K562 (cell line): Measurements from ENCODE around the gene TCF20. TPM values are rescaled to one million over a fixed set of nuclear protein-coding genes. Genes with fewer than 3 reads are reported as not detected.

Experiments used
- CCNT2 ChIP-seq: IDR thresholded peaks from 2 replicates; pipeline ENCODE4 v1.6.1; 2011; ENCODE audit warnings: borderline replicate concordance, low read depth, mild to moderate bottlenecking, moderate library complexity, mixed read lengths, low read length; ENCODE audit not compliant: insufficient read length; ENCODE audit errors: extremely low read depth
- CHAMP1 ChIP-seq: fragments of 450-650 bp; IDR thresholded peaks from 2 replicates; pipeline ENCODE4 v1.6.1; 2016; ENCODE audit warnings: mild to moderate bottlenecking
- ETS1 ChIP-seq: conservative IDR thresholded peaks from 2 replicates; pipeline ENCODE4 v1.6.1; 2011; ENCODE audit warnings: low read depth, mild to moderate bottlenecking, low read length; ENCODE audit not compliant: control insufficient read depth
- GABPA ChIP-seq: fragments of 200-800 bp; sonication (Bioruptor generic); conservative IDR thresholded peaks from 2 replicates; pipeline ENCODE4 v1.6.1; 2016; ENCODE audit warnings: low read depth, missing genetic modification characterization, missing compliant biosample characterization
- HDAC6 ChIP-seq: IDR thresholded peaks from 2 replicates; pipeline ENCODE4 v1.6.1; 2012; ENCODE audit warnings: low read depth, mild to moderate bottlenecking, control low read depth, inconsistent platforms, low read length, moderate library complexity
- MCM3 ChIP-seq: fragments of 450-650 bp; IDR thresholded peaks from 2 replicates; pipeline ENCODE4 v1.6.1; 2016
- NFRKB ChIP-seq: fragments of 450-650 bp; IDR thresholded peaks from 2 replicates; pipeline ENCODE4 v1.6.1; 2016; ENCODE audit warnings: low read depth
- OTX1 ChIP-seq: fragments of 450-650 bp; formaldehyde crosslinking; IDR thresholded peaks from 2 replicates; pipeline ENCODE4 v1.4.0; 2022; ENCODE audit warnings: mild to moderate bottlenecking
- POLR2AphosphoS5 ChIP-seq: IDR thresholded peaks from 2 replicates; pipeline ENCODE4 v1.6.1; 2011; ENCODE audit warnings: mild to moderate bottlenecking, low read depth, low read length, moderate library complexity; ENCODE audit not compliant: control insufficient read depth, insufficient read depth
- RBBP5 ChIP-seq: fragments of 200-600 bp; sonication (generic); IDR thresholded peaks from 2 replicates; pipeline ENCODE4 v1.6.1; 2012; ENCODE audit warnings: borderline replicate concordance, mild to moderate bottlenecking, low read length, control low read depth, inconsistent platforms; ENCODE audit not compliant: insufficient read depth, poor library complexity, severe bottlenecking
- SIRT6 ChIP-seq: IDR thresholded peaks from one replicate; pipeline ENCODE4 v1.6.1; 2012; ENCODE audit warnings: low read depth, mild to moderate bottlenecking, control low read depth, inconsistent platforms, low read length, moderate library complexity
- TAF7 ChIP-seq: fragments of 450-650 bp; IDR thresholded peaks from 2 replicates; pipeline ENCODE4 v1.6.1; 2016; ENCODE audit warnings: missing genetic modification characterization, missing compliant biosample characterization
- TFAP4 ChIP-seq: sonication (generic); formaldehyde crosslinking; IDR thresholded peaks from 2 replicates; pipeline ENCODE4 v1.8.0; 2022; ENCODE audit warnings: missing genetic modification reagents, mild to moderate bottlenecking, moderate library complexity, borderline replicate concordance
- THAP12 ChIP-seq: fragments of 250-450 bp; sonication (Bioruptor Pico); IDR thresholded peaks from 2 replicates; pipeline ENCODE4 v1.9.0; 2021; ENCODE audit warnings: mild to moderate bottlenecking, inconsistent platforms
- ZHX1 ChIP-seq: fragments of 150-350 bp; conservative IDR thresholded peaks from 2 replicates; pipeline ENCODE4 v1.6.1; 2014; ENCODE audit warnings: low read length
- ZKSCAN8 ChIP-seq: fragments of 200-800 bp; sonication (Bioruptor generic); IDR thresholded peaks from 2 replicates; pipeline ENCODE4 v1.6.1; 2016; ENCODE audit warnings: missing genetic modification characterization, missing compliant biosample characterization
- ZNF23 ChIP-seq: fragments of 250-450 bp; sonication (Bioruptor Pico); IDR thresholded peaks from 2 replicates; pipeline ENCODE4 v1.4.0; 2020; ENCODE audit warnings: mild to moderate bottlenecking
- polyA plus RNA-seq, 8 experiments: library from polyadenylated mRNA; depleted of rRNA in 4 of 8; stranded (reverse) in 5 of 8; unstranded in 3 of 8; fragments of >200 nt; fragmentation: Nextera tagmentation in 2 of 8; fragmentation: Illumina TruSeq in 1 of 8; extraction: Ambion mirVana in 2 of 8; extraction: Trizol in 1 of 8; gene quantifications; 2 replicates each; pipeline versions ENCODE4 v1.2.1 to v1.2.3, GENCODE V29; 2011 to 2014; ENCODE audit warnings: inconsistent platforms in 1 of 8, missing spikeins in 1 of 8
- total RNA-seq, 7 experiments: library from RNA; depleted of rRNA in 6 of 7; stranded (reverse); fragments of >200 nt in 6 of 7; fragmentation: Illumina TruSeq in 2 of 7; extraction: Trizol in 2 of 7; gene quantifications; 2 replicates each; pipeline versions ENCODE4 v1.2.1 to v1.2.3, GENCODE V29; 2011 to 2021; ENCODE audit warnings: low replicate concordance in 1 of 7

The TCF20 gene
- total and polyA plus RNA-seq, 9 of the 15 experiments (the other 6 are each of a cell fraction or from before 2014, with no cell fraction given), result 0.35 to 43.6 (median 17.5) TPM

- no peak for TF ChIP-seq THAP12 (CRISPR knock-in tag)
- TF ChIP-seq ETS1, result 0 out of 2 replicates have a peak, but pooled peaks have one; percentile 41
- TF ChIP-seq GABPA, result 0 out of 2 replicates have a peak, but pooled peaks have one; percentile 31
- no peak for TF ChIP-seq RBBP5
- no peak for TF ChIP-seq ZKSCAN8 (CRISPR knock-in tag)
- peak; percentile 21 for TF ChIP-seq CCNT2
- no peak for TF ChIP-seq HDAC6
- no peak for TF ChIP-seq CHAMP1
- no peak for TF ChIP-seq ZHX1
- TF ChIP-seq TFAP4 (CRISPR knock-in tag), result peak; percentile 43; the same call in 1 of the 2 replicates
- TF ChIP-seq TAF7 (tag), result no peak
- TF ChIP-seq OTX1 (CRISPR knock-in tag), result no peak
- TF ChIP-seq NFRKB, result no peak
- TF ChIP-seq MCM3, result no peak
- no peak for TF ChIP-seq SIRT6
- TF ChIP-seq ZNF23 (CRISPR knock-in tag), result no peak
- TF ChIP-seq POLR2AphosphoS5, result no peak
These were observed 849 bp downstream of the TCF20 start (continued) for GRCh38 chr22:42269432-42270175.
